ENCODE measurements around the gene C1orf21. TPM values are rescaled to one million over a fixed set of nuclear protein-coding genes. Genes with fewer than 3 reads are reported as not detected.

Gene C1orf21
- total RNA-seq, 1 experiment from 2014 or later = 28.5 TPM

DNA sequence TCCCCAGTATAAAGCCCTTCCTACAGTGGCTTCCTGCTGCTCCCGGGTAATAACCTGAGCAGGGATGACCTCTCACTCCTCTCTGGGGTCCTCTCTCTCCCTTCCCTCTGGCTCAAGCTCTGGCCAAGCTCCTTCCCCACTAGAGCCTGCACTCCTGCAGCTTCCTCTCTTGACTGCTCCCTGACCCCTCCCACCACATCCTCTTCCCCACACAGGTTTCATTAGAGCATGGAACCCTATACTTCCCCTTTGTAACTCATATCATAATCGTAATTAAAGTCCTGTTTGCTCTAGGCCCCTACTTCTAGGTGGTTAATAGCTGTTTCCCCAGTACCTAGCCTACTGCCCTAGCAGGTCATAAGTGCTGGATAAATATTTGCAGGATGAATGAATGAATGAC is 146.2 kb downstream of the C1orf21 start:
- POLR2A ChIA-PET = interaction anchor here (0.6 kb wide), 2 partner anchors 9 to 134 kb away, joined by 3 to 7 read pairs; no protein-coding TSS in a partner anchor
- no peak overlapping the region for H3K27ac Mint-ChIP-seq
- H3K4me3 Mint-ChIP-seq = no peak overlapping the region
- DNase-seq (ENCODE audit: low spot score) (no peak), ATAC-seq (peak; percentile 50)
- peaks cover 16% of the 10 kb centered on the region for H3K9me3 Mint-ChIP-seq
- H3K4me1 Mint-ChIP-seq = 0 out of 2 replicates have a peak, but pooled peaks cover 8% of the 10 kb centered on the region
- TF ChIP-seq FOXP1 (CRISPR knock-in tag; IDR thresholded peaks at IDR 0.05; ENCODE audit: borderline replicate concordance) = no peak
- TF ChIP-seq, protein P1, sequence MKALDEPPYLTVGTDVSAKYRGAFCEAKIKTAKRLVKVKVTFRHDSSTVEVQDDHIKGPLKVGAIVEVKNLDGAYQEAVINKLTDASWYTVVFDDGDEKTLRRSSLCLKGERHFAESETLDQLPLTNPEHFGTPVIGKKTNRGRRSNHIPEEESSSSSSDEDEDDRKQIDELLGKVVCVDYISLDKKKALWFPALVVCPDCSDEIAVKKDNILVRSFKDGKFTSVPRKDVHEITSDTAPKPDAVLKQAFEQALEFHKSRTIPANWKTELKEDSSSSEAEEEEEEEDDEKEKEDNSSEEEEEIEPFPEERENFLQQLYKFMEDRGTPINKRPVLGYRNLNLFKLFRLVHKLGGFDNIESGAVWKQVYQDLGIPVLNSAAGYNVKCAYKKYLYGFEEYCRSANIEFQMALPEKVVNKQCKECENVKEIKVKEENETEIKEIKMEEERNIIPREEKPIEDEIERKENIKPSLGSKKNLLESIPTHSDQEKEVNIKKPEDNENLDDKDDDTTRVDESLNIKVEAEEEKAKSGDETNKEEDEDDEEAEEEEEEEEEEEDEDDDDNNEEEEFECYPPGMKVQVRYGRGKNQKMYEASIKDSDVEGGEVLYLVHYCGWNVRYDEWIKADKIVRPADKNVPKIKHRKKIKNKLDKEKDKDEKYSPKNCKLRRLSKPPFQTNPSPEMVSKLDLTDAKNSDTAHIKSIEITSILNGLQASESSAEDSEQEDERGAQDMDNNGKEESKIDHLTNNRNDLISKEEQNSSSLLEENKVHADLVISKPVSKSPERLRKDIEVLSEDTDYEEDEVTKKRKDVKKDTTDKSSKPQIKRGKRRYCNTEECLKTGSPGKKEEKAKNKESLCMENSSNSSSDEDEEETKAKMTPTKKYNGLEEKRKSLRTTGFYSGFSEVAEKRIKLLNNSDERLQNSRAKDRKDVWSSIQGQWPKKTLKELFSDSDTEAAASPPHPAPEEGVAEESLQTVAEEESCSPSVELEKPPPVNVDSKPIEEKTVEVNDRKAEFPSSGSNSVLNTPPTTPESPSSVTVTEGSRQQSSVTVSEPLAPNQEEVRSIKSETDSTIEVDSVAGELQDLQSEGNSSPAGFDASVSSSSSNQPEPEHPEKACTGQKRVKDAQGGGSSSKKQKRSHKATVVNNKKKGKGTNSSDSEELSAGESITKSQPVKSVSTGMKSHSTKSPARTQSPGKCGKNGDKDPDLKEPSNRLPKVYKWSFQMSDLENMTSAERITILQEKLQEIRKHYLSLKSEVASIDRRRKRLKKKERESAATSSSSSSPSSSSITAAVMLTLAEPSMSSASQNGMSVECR (CRISPR knock-in tag; IDR thresholded peaks at IDR 0.05; ENCODE audit: borderline replicate concordance) = no peak
- TF ChIP-seq ZNF121 (CRISPR knock-in tag; IDR thresholded peaks at IDR 0.05) = no peak
- no peak for TF ChIP-seq ZNF263 (CRISPR knock-in tag; IDR thresholded peaks at IDR 0.05; ENCODE audit: low read depth)
- TF ChIP-seq, protein P2, sequence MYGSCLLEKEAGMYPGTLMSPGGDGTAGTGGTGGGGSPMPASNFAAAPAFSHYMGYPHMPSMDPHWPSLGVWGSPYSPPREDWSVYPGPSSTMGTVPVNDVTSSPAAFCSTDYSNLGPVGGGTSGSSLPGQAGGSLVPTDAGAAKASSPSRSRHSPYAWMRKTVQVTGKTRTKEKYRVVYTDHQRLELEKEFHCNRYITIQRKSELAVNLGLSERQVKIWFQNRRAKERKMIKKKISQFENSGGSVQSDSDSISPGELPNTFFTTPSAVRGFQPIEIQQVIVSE (CRISPR knock-in tag; IDR thresholded peaks at IDR 0.05; ENCODE audit: borderline replicate concordance) = no peak
- TF ChIP-seq, protein P3, sequence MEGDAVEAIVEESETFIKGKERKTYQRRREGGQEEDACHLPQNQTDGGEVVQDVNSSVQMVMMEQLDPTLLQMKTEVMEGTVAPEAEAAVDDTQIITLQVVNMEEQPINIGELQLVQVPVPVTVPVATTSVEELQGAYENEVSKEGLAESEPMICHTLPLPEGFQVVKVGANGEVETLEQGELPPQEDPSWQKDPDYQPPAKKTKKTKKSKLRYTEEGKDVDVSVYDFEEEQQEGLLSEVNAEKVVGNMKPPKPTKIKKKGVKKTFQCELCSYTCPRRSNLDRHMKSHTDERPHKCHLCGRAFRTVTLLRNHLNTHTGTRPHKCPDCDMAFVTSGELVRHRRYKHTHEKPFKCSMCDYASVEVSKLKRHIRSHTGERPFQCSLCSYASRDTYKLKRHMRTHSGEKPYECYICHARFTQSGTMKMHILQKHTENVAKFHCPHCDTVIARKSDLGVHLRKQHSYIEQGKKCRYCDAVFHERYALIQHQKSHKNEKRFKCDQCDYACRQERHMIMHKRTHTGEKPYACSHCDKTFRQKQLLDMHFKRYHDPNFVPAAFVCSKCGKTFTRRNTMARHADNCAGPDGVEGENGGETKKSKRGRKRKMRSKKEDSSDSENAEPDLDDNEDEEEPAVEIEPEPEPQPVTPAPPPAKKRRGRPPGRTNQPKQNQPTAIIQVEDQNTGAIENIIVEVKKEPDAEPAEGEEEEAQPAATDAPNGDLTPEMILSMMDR (IDR thresholded peaks at IDR 0.05) = no peak
- TF ChIP-seq, protein P4, sequence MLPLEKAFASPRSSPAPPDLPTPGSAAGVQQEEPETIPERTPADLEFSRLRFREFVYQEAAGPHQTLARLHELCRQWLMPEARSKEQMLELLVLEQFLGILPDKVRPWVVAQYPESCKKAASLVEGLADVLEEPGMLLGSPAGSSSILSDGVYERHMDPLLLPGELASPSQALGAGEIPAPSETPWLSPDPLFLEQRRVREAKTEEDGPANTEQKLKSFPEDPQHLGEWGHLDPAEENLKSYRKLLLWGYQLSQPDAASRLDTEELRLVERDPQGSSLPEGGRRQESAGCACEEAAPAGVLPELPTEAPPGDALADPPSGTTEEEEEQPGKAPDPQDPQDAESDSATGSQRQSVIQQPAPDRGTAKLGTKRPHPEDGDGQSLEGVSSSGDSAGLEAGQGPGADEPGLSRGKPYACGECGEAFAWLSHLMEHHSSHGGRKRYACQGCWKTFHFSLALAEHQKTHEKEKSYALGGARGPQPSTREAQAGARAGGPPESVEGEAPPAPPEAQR (CRISPR knock-in tag; IDR thresholded peaks at IDR 0.05) = no peak
- TF ChIP-seq SMAD3 (CRISPR knock-in tag; IDR thresholded peaks at IDR 0.05; ENCODE audit: borderline replicate concordance) = no peak
- TF ChIP-seq, protein P5, sequence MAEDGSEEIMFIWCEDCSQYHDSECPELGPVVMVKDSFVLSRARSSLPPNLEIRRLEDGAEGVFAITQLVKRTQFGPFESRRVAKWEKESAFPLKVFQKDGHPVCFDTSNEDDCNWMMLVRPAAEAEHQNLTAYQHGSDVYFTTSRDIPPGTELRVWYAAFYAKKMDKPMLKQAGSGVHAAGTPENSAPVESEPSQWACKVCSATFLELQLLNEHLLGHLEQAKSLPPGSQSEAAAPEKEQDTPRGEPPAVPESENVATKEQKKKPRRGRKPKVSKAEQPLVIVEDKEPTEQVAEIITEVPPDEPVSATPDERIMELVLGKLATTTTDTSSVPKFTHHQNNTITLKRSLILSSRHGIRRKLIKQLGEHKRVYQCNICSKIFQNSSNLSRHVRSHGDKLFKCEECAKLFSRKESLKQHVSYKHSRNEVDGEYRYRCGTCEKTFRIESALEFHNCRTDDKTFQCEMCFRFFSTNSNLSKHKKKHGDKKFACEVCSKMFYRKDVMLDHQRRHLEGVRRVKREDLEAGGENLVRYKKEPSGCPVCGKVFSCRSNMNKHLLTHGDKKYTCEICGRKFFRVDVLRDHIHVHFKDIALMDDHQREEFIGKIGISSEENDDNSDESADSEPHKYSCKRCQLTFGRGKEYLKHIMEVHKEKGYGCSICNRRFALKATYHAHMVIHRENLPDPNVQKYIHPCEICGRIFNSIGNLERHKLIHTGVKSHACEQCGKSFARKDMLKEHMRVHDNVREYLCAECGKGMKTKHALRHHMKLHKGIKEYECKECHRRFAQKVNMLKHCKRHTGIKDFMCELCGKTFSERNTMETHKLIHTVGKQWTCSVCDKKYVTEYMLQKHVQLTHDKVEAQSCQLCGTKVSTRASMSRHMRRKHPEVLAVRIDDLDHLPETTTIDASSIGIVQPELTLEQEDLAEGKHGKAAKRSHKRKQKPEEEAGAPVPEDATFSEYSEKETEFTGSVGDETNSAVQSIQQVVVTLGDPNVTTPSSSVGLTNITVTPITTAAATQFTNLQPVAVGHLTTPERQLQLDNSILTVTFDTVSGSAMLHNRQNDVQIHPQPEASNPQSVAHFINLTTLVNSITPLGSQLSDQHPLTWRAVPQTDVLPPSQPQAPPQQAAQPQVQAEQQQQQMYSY (CRISPR knock-in tag; IDR thresholded peaks at IDR 0.05) = no peak
- TF ChIP-seq OVOL2 (CRISPR knock-in tag; IDR thresholded peaks at IDR 0.05; ENCODE audit: borderline replicate concordance) = no peak
- no peak for TF ChIP-seq ELF4 (CRISPR knock-in tag; IDR thresholded peaks at IDR 0.05; ENCODE audit: low read depth)
- no peak for TF ChIP-seq CREM (CRISPR knock-in tag; IDR thresholded peaks at IDR 0.05)
- TF ChIP-seq TEAD4 (CRISPR knock-in tag; IDR thresholded peaks at IDR 0.05) = no peak
- TF ChIP-seq, protein P6, sequence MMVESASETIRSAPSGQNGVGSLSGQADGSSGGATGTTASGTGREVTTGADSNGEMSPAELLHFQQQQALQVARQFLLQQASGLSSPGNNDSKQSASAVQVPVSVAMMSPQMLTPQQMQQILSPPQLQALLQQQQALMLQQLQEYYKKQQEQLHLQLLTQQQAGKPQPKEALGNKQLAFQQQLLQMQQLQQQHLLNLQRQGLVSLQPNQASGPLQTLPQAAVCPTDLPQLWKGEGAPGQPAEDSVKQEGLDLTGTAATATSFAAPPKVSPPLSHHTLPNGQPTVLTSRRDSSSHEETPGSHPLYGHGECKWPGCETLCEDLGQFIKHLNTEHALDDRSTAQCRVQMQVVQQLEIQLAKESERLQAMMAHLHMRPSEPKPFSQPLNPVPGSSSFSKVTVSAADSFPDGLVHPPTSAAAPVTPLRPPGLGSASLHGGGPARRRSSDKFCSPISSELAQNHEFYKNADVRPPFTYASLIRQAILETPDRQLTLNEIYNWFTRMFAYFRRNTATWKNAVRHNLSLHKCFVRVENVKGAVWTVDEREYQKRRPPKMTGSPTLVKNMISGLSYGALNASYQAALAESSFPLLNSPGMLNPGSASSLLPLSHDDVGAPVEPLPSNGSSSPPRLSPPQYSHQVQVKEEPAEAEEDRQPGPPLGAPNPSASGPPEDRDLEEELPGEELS (CRISPR knock-in tag; IDR thresholded peaks at IDR 0.05) = no peak
- no peak for TF ChIP-seq ZNF423 (CRISPR knock-in tag; IDR thresholded peaks at IDR 0.05)
- no peak for TF ChIP-seq IRF2 (CRISPR knock-in tag; IDR thresholded peaks at IDR 0.05; ENCODE audit: borderline replicate concordance, low read depth)
- TF ChIP-seq ZNF416 (CRISPR knock-in tag; IDR thresholded peaks at IDR 0.05) = no peak
- peaks cover 19% of the 10 kb centered on the region for H3K36me3 Mint-ChIP-seq
- H3K27me3 Mint-ChIP-seq (ENCODE audit: low read depth) = no peaks in the 10 kb centered on the region
- CTCF ChIA-PET = interaction anchor here (3.4 kb wide), 1 partner anchor 131 kb away, joined by 15 read pairs; no protein-coding TSS in a partner anchor

Data from WTC11 (cell line).